ENCODE results near the gene PCK1. TPM values are rescaled to one million over a fixed set of nuclear protein-coding genes. Genes with fewer than 3 reads are reported as not detected.

The PCK1 gene
- total and polyA plus RNA-seq, 2 of the 8 experiments (the other 6 are each of a cell fraction or from before 2014, with no cell fraction given): not detected

- no peak for TF ChIP-seq CTBP2 (IDR thresholded peaks at IDR 0.05; ENCODE audit: borderline replicate concordance, insufficient read depth, insufficient read length, low read length)
Observed at GRCh38 chr20:57579898-57580447, 19.1 kb downstream of the PCK1 start (continued).

Data from H1 (cell line).